ENCODE data around the gene UMODL1. TPM values are rescaled to one million over a fixed set of nuclear protein-coding genes. Genes with fewer than 3 reads are reported as not detected.

UMODL1 gene
- total RNA-seq, 2 experiments from 2014 or later = 0.42 to 0.49 TPM

- no peak overlapping the region for H3K27ac Mint-ChIP-seq
- ChIA-PET POLR2A (interaction anchor here (1.0 to 1.7 kb wide), 7 partner anchors 10 to 301 kb away, joined by 3 to 8 read pairs (median 4); no protein-coding TSS in a partner anchor), CTCF (interaction anchor here (0.5 to 1.8 kb wide), 18 partner anchors 8 to 834 kb away, joined by 3 to 28 read pairs (median 4); no protein-coding TSS in a partner anchor)
- peak; percentile 92 for ATAC-seq (ENCODE audit: poor library complexity)
- no peaks in the 10 kb centered on the region for H3K9me3 Mint-ChIP-seq
- Histone ChIP-seq H3K4me1 (ENCODE audit: insufficient read depth, low read length) (peaks cover 20% of the 10 kb centered on the region), H3K27me3 (ENCODE audit: control insufficient read depth in 1 of 2, insufficient read depth in 2 of 2, low read length in 2 of 2) (peaks cover 39 to 47% of the 10 kb centered on the region in 2 experiments), H3K36me3 (ENCODE audit: insufficient read depth, low read length) (no peaks in the 10 kb centered on the region), H3K4me3 (ENCODE audit: low read length) (no peak overlapping the region), H3K9me3 (ENCODE audit: control insufficient read depth in 1 of 2, insufficient read depth in 1 of 2, low read length in 2 of 2) (no peaks in the 10 kb centered on the region), H3K27ac (ENCODE audit: low read depth in 1 of 2, low read length in 2 of 2) (no peak overlapping the region)
- peak; percentile 97 for TF ChIP-seq CTCF (IDR thresholded peaks at IDR 0.05)
- peak; percentile 55 to 86 (median 72) for DNase-seq
- intact Hi-C loops (cut with DNase I, micrococcal nuclease) = loop anchor here (1.0 to 5.0 kb wide), 4 partner anchors 191 to 835 kb away; no protein-coding TSS in a partner anchor
- no peaks in the 10 kb centered on the region for H3K36me3 Mint-ChIP-seq (ENCODE audit: low read depth)
- peaks cover 57% of the 10 kb centered on the region for H3K27me3 Mint-ChIP-seq
- peaks cover 21% of the 10 kb centered on the region for H3K4me1 Mint-ChIP-seq (ENCODE audit: low read depth)
- no peak overlapping the region for H3K4me3 Mint-ChIP-seq
Measured at GRCh38 chr21:42117229-42117966, 46.3 kb downstream of the UMODL1 start.

- CTCF ChIA-PET = interaction anchor here (0.5 to 1.8 kb wide), 11 partner anchors 8 to 835 kb away, joined by 3 to 28 read pairs (median 4); no protein-coding TSS in a partner anchor
- H3K4me3 ChIP-seq (ENCODE audit: low read length) = no peak overlapping the region
Measured at GRCh38 chr21:42117967-42118780, 47.1 kb downstream of the UMODL1 start.

More at GRCh38 chr21:42117967-42118780, 47.1 kb downstream of the UMODL1 start:
- Histone ChIP-seq H3K4me1 (ENCODE audit: insufficient read depth, low read length) (peaks cover 20% of the 10 kb centered on the region), H3K27ac (ENCODE audit: low read depth in 1 of 2, low read length in 2 of 2) (no peak overlapping the region), H3K27me3 (ENCODE audit: control insufficient read depth in 1 of 2, insufficient read depth in 2 of 2, low read length in 2 of 2) (peaks cover 45 to 54% of the 10 kb centered on the region in 2 experiments), H3K36me3 (ENCODE audit: insufficient read depth, low read length) (no peaks in the 10 kb centered on the region), H3K9me3 (ENCODE audit: control insufficient read depth in 1 of 2, insufficient read depth in 1 of 2, low read length in 2 of 2) (no peaks in the 10 kb centered on the region)
- Mint-ChIP-seq H3K27me3 (peaks cover 64% of the 10 kb centered on the region), H3K9me3 (no peaks in the 10 kb centered on the region), H3K27ac (no peak overlapping the region), H3K4me1 (ENCODE audit: low read depth) (peaks cover 23% of the 10 kb centered on the region), H3K4me3 (no peak overlapping the region), H3K36me3 (ENCODE audit: low read depth) (no peaks in the 10 kb centered on the region)
- intact Hi-C loops (cut with DNase I, micrococcal nuclease) = loop anchor here (1.0 to 5.0 kb wide), 5 partner anchors 191 to 836 kb away; no protein-coding TSS in a partner anchor
- POLR2A ChIA-PET = interaction anchor here (1.0 to 1.7 kb wide), 6 partner anchors 10 to 302 kb away, joined by 3 to 8 read pairs (median 4); no protein-coding TSS in a partner anchor
- peak in 2 of 14 experiments; percentile 30 to 49 for DNase-seq
- TF ChIP-seq CTCF (IDR thresholded peaks at IDR 0.05) = no peak
- ATAC-seq (ENCODE audit: poor library complexity) = no peak

Data from CD4-positive, alpha-beta T cell (primary cell).